GM21737 (cell line): ENCODE measurements around the gene MUCL3.
"Not testable (repeated sequence)": the region's sequence is repeated elsewhere in the genome, so short reads cannot be mapped to it uniquely, and the experiment has no call there.

Experiments used
- ATAC-seq: cut with Tn5 transposase; IDR thresholded peaks from one replicate; pipeline ENCODE4 v1.9.1; 2021; ENCODE audit warnings: mild to moderate bottlenecking, moderate library complexity; ENCODE audit not compliant: unreplicated experiment

Gene MUCL3

DNA sequence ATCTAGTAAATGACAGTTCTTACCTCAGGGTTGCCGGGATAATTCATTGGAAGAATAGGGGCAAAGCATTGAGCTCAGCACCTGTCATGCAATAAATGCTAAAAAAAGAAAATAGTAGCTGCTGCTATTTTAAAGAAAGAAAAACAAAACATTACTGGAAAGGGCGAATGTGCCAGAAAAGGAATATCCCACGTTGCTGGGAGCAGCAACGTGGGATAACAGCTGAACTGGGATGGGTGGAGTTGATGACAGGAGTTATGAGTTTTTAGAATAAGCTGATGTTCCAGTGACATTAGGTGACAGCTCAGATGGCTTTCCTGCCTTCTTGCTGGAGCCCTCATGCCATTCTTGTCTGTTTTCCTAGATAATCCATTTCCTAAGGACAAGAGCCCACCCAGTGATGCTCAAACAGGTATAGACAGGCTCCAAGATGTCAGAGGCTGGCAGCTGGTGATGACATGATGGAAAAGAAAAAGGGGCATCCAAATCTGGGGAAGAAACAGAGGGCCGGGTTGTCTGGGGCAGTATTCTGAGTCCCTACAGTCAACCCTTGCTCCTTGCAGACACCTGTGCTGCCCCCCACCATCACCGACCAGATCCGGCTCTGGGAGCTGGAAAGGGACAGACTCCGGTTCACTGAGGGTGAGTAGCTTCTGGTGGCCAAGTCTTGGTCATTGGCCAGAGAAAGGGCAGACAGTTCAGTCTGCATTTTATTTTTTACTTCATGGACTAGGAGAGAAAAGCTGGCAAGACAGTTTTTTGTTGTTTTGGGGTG is 27.8 kb upstream of the MUCL3 start:
- ATAC-seq = no peak

DNA sequence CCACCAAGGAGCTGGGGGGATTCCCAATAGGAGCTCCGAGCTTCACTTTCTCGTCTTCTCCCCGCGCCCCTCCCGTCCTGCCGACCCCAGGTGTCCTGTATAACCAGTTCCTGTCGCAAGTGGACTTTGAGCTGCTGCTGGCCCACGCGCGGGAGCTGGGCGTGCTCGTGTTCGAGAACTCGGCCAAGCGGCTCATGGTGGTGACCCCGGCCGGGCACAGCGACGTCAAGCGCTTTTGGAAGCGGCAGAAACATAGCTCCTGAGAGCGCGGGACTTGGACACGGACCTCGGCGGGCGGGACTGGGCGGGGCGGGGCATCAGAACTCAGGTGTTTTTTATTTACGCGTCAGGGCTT is 27.1 kb upstream of the MUCL3 start:
- ATAC-seq = no peak

DNA sequence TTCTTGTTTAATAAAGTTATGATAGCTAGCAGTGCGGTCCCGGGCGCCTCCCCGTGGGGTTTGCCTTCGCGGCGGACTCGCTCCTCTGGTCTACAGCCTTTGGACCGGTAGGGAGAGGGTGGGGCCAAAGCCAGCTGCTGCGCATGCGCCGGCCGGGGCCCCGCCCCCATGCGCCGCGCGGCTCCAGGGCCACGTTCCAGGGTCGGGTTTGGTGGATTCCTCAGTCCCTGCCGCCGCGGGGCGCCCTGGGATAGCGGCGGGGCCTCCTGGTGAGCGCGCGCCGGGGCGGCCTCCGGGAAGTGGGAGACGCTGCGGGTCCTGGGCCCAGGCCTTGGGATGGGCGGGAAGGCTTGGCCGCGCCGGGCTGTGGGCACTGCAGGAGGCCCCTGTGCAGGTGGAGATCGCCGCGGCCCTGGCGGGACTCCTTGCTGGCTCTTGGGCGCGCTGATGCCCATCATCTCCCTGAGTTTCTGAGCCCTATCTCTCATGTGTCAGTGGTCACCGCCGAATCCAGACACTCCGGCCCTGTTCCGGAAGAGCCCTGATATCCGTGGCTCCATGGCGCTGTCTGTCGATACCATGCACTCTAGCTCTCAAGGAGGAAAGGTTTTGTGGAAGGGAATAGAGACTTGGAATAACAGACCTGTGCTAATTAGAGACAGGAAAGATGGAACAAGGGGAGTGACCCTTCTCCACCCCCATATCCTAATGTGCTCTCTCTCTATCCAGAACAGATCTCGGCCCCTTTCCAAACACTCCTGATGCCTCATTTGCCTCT is 26.5 kb upstream of the MUCL3 start, which contains the start of gene VARS2:
Gene VARS2 (plus strand): TSS at position 163 of the 778 bp plus-strand sequence. CDS start 599 bp downstream, at position 762.
- peak; percentile 87 for ATAC-seq

DNA sequence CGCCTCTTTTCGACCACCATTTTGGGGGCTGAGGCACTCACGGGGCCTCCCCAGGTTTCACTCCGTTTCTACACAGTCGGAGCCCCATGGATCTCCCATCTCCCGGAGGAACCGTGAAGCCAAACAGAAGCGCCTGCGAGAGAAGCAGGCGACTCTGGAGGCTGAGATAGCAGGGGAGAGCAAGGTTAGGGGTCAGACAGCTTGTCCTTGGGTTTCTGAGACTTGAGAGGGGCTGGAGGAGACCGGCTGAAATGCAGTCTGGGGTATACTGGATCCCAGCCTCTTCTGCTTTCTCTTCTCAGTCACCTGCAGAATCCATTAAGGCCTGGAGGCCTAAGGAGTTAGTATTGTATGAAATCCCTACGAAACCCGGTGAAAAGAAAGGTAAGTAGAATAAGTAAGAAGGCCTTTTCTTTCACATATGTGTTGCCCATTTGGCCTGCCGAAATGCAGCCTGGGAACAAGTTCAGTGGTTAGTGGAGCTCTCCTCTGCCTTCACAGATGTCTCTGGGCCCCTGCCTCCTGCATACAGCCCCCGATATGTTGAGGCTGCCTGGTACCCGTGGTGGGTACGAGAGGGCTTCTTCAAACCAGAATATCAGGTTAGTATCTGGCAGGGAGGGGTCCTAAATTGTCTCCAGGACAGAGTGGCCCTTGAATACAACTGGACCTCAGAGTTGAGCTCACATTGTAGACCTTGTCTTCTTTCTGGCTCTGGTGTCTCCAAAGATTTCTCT is 25.8 kb upstream of the MUCL3 start:
- ATAC-seq = no peak

DNA sequence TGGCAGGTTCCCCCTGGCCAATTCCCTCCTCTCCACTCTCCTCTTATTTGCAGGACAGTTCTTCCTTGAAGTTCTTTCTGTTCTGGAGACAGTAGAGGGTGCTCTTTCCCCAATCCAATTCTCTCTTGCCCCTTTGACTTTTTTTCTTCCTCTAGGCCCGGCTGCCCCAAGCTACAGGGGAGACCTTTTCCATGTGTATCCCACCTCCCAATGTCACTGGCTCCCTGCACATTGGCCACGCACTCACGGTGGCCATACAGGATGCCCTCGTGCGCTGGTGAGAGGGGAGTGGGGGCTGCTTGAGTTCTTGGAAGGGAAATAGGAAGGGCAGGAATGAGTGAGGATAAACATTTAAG is 25.2 kb upstream of the MUCL3 start:
- ATAC-seq = no peak

DNA sequence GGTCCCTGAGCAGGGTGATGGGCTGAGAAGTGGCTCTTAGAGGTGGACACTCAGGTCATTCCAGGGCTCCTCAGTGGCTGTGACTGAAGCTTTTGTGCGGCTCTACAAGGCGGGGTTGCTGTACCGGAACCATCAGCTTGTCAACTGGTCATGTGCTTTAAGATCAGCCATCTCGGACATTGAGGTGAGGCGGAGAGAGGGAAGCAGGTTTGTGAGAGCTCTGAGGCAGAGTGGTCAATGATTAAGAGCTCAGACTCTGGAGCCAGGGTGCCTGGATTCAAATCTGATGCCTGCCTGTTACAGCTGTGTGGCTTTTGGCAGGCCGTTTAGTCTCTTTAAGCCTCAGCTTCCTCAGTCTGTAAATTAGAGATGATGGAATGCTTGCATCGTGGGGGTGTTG is 23.7 kb upstream of the MUCL3 start:
- no peak for ATAC-seq

DNA sequence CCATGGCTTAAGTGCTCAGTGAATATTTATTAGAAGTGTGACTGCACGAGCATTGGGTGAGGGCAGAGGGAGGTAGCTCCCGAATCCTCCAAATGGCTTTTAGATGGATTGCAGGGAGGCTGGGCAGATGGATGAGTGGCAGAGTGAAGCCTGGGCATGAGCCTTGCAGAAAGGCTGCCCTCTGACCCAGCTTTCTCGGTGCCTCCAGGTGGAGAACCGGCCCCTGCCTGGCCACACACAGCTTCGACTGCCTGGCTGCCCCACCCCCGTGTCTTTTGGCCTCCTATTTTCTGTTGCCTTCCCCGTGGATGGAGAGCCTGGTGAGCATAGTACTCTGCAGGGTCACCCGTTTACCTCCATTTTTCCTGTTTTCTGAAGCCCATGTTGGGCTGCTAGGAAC is 23.3 kb upstream of the MUCL3 start:
- ATAC-seq = no peak

DNA sequence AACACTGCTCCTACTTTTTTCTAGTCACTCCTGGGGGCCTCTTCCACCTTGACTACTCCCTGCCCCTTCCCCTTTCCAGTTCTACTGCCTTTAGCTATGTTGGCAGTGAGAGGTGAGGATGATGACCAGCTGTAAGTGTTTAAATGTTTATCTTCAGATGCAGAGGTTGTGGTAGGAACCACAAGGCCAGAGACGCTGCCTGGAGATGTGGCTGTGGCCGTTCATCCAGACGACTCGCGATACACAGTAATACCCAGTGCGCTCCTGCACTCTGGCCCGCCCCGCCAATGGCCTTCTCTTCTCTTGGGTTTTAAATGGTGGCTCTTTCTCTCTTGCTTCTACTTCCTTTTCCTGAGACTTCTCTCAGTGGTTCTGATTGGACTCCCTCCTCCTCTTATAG is 22.1 kb upstream of the MUCL3 start:
- ATAC-seq = no peak

DNA sequence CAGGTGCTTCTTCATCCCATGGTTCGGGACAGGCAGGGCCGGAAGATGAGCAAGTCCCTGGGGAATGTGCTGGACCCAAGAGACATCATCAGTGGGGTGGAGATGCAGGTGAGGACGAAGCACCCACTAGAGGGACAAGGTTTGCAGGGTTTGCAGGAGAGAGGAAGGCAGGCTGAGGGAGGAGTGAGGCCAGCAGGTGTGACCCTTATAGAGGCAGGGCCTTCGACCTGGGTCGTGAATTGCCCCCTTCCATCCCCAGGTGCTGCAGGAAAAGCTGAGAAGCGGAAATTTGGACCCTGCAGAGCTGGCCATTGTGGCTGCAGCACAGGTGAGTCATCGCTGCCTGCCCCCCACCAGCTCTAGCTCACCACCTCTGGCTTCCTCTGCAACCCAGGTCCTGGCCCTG is 18.3 kb upstream of the MUCL3 start:
- no peak for ATAC-seq

DNA sequence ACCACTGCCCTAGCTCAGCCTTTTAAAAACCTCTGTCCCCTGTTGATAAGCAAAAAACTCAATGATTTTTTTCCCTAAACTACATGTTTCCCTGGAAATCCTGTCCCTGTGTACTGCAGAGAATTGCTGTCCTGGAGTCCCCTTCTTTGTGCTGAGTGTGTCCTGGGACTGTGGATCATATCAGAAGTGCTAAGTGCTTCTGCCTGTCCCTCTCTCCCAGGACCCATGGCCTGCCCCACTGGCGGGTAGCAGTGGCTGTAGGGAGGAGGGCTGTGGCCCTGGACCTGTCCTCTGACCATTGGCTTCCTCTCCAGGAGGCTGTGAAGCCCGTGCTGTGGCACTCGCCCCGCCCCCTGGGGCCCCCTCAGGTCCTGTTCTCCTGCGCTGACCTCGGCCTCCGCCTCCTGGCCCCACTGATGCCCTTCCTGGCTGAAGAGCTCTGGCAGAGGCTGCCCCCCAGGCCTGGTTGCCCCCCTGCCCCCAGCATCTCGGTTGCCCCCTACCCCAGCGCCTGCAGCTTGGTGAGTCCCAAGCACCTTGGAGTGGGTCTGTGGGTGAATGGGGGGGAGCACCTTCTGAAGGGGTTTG is 16.6 kb upstream of the MUCL3 start:
- not testable (repeated sequence) for ATAC-seq

DNA sequence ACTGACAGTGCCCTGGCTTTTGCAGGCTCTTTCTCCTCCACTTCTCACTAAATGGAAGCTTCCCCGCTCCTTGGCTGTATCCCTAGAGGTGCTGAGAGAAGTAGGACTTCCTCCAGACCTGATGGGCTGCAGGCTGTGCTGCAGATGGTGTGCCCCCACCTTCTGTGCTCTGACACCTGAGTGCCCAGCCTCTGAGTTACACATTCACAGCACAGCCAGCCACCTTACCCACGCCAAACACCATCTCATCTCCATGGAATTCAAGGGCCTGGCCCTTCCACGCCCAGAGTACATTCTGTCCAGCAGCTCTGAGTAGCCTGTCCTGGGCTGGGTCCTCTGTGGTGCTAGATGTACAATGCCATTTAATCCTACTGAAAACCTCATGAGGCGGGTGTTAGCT is 14.1 kb upstream of the MUCL3 start:
- no peak for ATAC-seq

DNA sequence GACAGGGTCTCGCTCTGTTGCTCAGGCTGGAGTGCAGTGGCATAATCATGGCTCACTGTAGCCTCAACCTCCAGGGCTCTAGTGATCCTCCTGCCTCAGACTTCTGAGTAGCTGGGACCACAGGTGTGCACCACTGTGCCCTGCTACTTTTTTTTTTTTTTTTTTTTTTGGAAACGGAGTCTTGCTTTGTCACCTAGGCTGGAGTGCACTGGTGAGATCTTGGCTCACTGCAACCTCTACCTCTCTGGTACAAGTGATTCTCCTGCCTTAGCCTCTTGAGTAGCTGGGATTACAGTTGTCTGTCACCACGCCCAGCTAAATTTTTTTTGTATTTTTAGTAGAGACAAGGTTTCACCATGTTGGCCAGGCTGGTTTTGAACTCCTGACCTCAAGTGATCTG is 13.7 kb upstream of the MUCL3 start:
- ATAC-seq = not testable (repeated sequence)

DNA sequence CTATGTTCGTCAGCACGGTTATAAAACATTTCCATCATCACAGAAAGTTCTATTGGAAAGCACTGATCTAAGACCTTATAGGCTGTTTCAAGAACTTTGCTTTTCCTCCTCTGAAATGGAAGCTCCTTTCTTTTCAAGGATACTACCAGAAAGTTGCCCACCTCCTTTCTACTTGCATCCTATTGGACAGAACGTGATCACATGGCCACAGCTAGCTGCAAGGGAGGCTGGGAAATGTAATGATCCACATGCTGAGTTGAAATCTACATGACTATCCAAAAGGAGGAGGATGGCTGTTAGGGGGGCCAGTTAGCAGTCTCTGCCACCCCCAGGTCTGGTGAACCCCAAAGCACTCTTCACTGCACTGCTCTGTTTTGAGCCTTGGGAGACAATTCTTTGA is 12.1 kb upstream of the MUCL3 start:
- ATAC-seq = no peak

DNA sequence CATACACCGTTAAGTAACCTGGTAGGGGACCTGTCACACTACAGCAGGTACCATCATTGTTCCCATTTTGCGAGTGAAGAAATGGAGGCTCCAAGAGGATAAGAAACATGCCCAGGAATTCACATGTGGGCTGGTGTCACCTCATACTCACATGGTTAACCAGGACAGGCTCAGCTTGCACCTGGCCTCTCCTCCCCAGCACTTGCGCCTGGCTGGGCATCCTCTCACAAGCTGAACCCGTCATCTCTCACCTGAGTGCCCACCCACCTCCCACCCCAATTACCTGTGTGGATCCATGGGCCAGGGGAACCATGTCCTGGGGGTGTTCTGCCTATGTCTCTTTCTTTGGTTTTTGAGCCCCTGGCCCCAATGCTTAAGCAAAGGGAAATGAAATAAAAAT is 10.3 kb upstream of the MUCL3 start:
- no peak for ATAC-seq

DNA sequence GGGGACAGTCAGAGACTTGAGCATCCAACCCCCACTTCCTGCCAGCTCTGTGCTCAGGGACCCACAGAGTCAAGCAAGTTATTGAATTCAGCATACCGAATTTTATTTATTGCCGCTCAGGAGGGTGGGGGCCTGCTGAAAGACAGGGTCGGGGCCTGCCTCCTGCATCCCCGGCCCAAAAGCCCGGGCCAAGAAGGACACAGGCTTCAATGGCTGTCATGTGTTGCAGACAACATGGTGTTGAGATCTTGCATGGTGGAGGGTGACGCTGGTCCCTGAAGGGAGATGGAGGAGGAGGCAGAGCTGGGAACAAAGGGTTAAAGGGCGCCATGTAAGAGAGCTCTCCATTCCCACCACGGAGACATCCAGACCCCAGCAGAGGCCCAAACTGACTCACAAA is 9.5 kb upstream of the MUCL3 start:
- ATAC-seq = no peak

DNA sequence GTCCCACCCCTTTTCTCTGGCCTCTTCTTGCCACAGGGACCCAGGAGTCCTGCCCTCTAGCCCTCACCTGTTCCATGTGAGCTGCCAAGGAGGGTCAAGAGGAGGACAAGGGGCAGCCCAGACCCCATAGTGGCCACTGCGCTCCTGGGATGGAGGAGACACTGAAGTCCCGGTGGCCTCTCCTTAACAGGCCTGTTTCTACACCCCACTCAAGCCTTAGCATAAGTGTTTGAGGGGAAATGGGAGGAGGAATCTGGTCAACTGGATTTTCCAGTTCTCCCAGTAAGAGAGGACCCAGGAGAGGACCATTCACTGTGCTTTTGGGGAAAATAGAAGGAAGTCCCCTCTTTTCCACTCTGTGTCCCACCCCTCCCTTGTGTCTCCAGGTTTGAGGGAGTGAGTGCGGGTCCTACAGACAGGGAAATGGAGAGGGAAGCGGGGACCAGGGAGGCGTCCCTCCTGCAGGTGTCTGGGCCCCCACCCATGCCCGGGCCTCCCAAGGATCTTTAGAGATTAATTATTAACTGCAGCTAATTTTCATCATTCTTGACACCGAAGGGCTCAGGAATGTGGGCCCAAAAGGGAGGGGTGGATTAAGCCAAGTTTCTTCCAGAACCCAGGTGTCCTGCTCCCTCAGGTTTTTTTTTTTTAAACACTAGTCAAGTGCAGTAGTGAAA is 8.7 kb upstream of the MUCL3 start, which contains the start of gene SFTA2:
Gene SFTA2 (minus strand): TSS at position 202 of the 677 bp plus-strand sequence. CDS start 74 bp downstream, at position 128.
- no peak for ATAC-seq

DNA sequence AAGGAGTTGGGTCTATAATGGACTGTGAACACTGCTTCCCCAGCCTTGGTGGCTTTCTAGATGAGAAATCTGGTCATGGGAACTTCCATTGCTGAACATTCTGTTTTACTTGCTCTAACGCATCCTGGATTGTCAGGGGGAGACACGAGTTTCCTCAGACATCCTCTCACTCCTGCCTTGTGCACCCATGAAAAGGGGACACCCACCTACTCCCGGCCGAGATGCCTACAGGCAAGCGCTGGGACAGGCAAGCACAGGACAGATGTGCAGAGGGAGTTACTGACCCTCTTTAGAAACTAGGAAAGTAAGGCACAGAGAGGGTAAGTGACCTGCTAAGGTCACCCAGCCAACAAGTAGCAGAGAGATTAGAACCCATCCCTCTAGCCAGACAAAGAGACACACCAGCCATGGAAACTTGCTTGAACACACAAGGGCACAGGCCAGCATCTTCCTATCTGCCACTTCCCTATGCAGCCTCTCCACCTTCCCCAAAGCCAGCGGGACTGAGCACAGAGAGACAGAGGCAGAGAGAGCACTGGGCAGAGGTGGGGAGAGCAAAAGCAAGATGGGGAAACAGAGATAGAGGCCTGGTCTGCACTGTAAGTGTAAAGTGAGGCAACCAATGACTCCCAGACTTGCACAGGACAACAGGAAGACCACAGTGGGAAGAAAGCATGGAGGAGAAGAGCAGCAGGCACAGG is 8.0 kb upstream of the MUCL3 start:
- ATAC-seq = no peak

DNA sequence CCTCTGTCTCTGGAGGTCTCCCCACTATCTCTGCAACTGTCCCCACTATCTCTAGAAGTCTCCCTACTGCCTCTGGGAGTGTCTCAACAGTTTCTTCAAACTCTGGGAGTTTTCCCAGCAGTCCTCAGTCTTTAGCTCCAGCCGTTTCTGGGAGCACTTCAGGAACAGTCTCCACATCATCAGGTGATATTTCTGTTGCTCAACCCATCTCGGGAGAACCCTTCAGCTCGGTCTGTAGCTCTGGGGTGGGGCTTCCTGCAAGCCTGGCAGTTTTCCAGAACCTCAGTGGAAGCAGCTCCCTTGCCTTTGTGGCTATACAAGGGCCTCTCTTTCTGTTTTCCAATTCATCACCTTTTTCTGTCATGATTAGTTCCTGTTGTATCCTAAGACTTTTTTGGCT is 5.8 kb upstream of the MUCL3 start:
- no peak for ATAC-seq

DNA sequence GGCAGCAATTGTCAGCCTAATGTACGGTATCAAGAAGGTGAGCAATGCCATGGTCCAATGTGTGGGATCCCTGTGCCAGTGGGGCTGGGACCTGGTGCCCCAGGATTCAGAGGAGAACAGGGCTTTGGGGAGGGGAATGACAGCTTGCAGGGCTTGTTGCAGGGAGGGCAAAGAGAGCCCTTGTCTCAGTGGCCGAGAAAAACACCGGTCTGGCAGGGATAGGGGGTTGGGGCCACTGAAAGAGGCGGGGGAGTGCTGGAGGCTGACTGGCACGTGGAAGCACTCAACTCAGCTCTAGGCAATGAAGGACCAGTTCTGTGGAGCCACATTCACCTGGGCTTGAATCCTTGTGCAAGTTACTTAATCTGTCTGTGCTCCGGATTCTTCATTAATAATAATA is 3.5 kb upstream of the MUCL3 start:
- ATAC-seq = no peak

DNA sequence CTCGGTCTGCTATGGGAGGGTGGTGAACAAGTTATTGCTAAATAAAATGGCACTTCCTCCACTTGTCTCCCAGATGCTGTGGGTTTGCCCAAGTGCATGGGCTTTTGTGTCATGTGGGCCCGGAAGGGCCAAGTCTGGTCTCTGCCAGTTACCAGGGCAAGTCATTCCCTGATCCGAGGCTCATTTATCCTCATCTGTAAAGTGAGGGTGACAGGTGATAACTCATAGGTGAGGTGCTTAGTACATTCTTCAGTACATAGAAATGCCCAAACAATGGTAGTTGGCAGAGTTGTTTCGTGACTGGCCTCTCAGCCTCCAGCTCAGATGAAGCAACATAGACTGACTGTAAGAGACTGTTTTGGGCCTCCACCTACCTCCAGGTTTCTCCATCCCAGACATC is 2.0 kb upstream of the MUCL3 start:
- no peak for ATAC-seq
